HG02973 (cell line): Measurements from ENCODE around the gene TRAK1.

Source experiments
- ATAC-seq: cut with Tn5 transposase; IDR thresholded peaks from one replicate; pipeline ENCODE4 v1.9.1; 2021; ENCODE audit warnings: moderate library complexity; ENCODE audit not compliant: unreplicated experiment

Gene TRAK1

DNA sequence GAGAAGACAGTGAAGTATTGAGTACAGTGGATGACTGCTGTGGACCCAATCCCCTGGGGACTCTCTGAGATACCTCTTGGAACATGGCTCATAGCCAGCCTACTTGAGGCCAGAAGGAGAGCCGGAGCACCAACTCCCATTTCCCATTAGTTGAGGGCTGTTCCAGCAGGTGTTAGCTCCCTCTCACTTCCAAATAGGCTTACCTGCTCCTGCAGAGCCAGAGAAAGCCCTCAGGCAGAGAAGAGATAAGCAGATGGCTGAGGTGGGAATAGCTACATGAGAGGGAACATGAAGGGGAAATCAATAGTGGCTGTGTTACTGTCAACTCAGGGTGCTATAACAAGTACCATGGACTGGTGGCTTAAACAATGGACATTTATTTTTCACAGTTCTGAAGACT lies 179.4 kb downstream of the TRAK1 start:
- ATAC-seq = no peak

DNA sequence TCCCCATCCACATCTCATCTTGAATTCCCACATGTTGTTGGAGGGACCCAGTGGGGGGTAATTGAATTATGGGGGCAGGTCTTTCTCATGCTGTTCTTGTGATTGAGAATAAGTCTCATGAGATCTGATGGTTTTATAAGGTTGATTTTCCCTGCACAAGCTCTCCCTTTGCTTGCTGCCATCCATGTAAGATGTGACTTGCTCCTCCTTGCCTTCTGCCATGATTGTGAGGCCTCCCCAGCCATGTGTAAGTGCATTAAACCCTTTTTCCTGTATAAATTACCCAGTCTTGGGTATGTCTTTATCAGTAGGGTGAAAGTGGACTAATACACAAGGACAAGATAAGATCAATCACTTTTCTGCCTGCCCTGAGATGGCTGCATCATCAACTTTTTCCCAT lies 180.6 kb downstream of the TRAK1 start:
- ATAC-seq = no peak

DNA sequence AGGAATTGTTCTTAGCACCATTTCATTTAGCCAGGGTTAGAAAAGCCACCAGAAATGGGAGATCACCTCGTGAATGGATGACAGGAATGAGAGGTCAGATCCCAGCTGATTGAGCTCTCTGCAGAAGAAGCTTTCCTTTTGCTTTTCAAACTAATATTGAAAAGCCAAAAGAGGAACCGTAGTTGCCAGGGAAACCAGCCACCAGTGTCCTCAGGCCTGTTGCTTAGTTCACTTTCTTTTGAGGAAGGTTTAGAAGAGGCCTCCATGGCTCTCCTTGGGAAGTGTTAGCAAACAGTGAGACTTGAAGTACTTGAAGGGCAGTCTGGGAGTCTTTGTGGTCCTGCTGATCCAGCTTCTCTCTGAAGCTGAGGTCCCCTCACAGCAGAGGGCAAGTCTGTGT lies 182.2 kb downstream of the TRAK1 start:
- no peak for ATAC-seq

DNA sequence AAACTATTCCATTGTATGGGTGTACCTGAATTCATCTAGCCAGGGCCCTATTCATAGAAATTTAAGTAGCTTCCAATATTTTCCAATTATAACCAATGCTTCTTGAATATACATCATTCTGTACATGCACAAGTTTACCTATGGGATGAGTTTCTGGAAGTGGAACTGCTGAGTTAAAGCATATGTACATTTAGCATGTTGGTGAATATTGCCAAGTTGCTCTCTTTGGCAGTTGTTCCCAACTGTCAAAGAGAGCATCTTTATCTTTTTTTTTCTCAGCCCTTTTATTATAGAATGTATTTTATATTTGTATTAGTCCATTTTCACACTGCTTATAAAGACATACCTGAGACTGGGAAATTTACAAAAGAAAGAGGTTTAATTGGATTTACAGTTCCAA lies 183.1 kb downstream of the TRAK1 start:
- ATAC-seq = no peak

DNA sequence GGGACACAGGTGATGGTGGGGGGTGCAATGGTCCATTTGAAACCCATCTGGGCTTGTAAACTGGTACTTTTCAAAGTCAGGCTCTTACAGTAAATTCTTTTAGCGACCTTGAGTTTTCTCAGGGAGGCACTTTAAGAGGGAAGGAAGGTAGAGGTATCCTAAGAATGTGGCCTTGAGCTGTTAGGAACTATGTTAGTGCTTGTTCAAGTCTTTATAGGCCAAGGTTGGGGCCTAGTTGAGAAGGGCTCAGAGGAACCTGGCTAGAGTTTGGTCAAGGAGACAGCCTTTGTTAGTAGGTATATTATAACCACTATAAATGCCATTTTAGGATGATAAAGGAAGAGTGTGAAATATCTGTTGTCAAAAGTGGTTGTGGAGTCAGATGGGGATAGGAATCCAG lies 184.1 kb downstream of the TRAK1 start:
- no peak for ATAC-seq
